HG03045 (cell line): ENCODE data around the gene GMEB2.
"Not testable (repeated sequence)": the region's sequence is repeated elsewhere in the genome, so short reads cannot be mapped to it uniquely, and the experiment has no call there.

Experiments
- ATAC-seq: cut with Tn5 transposase; IDR thresholded peaks from one replicate; pipeline ENCODE4 v1.9.1; 2021; ENCODE audit warnings: mild to moderate bottlenecking, moderate library complexity; ENCODE audit not compliant: unreplicated experiment

The GMEB2 gene, protein sequence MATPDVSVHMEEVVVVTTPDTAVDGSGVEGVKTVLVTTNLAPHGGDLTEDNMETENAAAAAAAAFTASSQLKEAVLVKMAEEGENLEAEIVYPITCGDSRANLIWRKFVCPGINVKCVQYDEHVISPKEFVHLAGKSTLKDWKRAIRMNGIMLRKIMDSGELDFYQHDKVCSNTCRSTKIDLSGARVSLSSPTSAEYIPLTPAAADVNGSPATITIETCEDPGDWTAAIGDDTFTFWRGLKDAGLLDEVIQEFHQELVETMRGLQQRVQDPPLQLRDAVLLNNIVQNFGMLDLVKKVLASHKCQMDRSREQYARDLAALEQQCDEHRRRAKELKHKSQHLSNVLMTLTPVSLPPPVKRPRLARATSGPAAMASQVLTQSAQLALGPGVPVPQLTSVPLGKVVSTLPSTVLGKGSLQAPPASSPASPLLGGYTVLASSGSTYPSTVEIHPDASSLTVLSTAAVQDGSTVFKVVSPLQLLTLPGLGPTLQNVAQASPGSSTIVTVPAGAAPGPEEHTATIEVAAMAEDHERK

DNA sequence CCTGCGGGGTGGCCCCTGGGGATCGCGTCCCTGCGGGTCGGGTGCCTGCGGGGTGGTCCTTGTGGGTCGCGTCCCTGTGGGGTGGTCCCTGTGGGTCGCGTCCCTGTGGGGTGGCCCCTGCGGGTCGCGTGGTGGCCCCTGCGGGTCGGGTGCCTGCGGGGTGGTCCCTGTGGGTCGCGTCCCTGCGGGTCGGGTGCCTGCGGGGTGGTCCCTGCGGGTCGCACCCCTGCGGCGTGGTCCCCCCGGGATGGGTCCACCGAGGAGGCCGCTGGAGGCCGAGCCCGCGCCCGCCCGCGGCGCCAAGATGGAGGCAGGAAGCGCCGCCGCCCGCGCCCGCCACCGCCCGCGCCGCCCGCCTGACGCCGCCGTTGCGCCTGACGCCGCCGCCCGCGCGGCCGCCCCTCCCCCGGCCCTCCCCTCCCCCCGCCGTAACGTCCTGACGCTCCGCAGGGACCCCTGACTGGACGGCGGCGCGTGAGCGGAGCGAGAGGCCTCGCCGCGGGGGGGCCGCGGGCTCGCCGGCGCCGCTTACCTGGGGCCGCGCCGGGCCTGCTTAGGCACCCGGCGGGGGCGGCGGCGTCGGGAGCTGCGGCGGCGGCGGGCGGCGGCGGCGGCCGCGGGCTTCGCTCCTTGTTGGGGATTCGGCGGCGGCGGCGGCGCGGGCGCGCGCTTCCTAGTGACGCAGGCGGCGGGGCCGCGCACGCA is at the start of gene GMEB2:
Gene GMEB2 (minus strand): TSS at position 678 of the 705 bp plus-strand sequence. CDS start 7,704 bp downstream, outside the sequence.
- ATAC-seq: peak; percentile 46

DNA sequence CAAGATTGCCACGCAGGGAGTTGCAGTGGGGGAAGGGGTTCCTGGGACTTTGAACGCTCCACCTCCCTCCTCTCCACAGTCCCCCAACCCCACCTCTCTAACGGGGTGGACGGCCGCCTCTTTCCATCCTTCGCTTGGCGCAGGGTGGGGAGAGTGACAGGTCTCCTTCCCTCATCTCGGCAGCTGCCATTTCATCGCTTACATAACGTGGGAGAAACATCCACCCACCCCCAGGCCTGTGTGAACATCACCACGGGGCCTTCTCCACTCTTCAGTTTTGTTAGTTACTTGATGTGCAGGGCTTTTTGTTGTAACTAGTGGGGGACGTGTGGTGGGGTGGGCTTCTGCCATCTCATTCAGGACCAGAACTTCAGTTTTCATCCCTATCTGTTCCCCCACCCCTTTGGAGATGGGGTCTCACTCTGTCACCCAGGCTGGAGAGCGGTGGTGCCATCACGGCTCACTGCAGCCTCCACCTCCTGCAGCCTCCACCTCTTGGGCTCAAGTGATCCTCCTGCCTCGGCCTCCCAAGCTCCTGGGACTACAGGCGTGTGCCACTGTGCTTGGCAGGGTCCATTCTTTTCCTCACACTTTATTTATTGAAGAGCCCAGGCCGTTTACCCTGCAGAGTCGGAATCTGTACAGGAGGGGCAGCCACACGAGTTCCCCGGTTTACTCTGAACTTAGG is 48.9 kb upstream of the GMEB2 start:
- ATAC-seq: no peak

DNA sequence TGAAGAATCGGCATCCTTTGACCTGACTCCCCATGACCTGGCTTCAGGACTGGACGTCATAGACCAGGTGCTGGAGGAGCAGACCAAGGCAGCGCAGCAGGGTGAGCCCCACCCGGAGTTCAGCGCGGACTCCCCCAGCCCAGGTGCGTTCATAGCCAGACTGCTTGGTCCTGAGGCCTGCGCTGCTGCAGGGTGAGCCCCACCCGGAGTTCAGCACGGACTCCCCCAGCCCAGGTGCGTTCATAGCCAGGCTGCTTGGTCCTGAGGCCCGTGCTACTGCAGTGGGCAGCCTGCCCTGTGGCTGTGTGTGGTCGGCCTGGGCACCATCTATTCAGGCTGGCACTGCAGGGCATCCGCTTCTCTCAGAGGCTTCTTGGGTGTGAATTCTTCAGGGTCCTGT is 47.0 kb upstream of the GMEB2 start:
- no peak for ATAC-seq

DNA sequence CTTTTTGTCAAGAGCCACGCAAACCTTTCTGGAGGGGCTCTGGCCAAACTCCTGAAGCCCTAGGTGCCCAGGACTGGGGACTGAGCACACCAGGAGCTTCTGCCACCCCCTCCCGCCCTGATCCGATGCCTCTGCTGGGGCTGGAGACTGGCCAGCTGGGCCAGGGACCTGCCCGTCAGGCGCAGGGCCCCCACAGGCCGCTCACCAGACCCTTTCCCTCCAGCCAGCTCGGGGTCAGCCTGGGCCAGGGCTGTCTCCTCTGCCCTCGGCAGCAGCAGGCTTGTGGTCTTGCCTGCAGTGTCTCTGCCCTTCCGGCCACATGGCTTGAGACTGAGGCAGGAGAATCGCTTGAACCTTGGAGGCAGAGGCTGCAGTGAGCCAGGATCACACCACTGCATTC is 45.8 kb upstream of the GMEB2 start:
- ATAC-seq: no peak

DNA sequence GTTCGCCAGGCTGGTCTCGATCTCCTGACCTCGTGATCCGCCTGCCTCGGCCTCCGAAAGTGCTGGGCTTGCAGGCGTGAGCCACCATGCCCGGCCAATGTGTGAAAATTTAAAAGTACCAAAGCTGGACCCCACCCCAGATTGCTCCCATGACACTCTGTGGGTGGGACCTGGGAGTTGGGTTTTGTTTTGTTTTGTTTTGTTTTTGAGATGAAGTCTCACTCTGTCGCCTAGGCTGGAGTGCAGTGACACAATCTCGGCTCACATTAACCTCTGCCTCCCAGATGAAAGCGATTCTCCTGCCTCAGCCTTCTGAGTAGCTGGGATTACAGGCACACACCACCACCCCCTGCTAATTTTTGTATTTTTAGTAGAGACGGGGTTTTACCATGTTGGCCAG is 44.8 kb upstream of the GMEB2 start:
- ATAC-seq: not testable (repeated sequence)

DNA sequence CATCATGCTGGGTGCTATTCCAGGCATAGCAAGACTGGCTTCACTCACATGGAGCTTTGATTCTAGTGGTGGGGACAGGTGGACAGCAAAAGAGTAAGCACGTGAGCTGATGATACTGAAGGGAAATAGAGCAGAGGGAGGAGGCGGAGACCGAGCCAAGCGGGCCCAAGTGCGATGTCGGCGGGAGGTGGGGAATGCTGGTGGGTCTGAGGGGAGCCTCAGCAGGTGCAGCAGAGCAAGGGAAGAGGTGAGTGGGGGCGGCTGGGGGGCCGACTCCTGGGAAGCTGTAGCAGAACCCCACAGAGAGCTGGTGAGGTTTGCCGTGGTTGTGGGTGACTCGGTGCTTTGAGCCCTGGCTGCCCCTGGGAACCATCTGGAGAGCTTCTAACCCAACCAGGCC is 41.5 kb upstream of the GMEB2 start:
- ATAC-seq: no peak

DNA sequence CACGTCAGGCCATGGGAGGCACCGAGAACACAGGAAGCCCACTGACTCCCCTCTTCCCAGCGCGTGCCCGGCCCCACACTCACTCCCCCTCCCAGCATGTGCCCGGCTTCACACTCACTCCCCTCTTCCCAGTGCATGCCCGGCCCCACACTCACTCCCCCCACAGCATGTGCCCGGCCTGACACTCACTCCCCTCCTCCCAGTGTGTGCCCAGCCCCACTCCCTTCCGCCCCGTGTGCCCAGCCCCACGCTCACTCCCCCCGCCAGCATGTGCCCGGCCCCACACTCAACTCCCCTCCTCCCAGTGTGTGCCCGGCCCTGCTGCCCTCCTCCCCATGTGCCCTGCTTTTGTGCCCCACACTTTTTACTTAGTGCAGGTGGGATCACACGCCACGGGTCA is 41.0 kb upstream of the GMEB2 start:
- no peak for ATAC-seq

DNA sequence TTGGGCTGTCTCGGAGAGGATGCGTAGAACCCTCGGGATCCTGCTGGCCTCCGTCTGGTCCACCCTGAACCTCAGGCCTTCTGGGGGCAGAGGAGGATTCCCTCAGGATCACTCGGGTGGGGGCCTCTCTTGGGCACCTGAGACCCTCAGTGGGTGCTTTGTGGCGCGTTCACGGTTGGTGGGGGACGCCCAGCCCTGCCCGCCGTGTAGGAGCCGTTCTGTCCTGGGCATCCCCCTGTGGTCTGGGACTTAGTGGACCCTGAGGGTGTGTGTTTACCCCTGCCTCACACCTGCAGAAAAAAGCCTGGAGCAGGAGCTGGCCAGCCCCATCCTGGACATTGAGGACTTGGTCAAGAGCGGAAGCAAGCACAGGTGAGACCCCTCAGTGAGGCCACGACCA is 38.8 kb upstream of the GMEB2 start:
- no peak for ATAC-seq

DNA sequence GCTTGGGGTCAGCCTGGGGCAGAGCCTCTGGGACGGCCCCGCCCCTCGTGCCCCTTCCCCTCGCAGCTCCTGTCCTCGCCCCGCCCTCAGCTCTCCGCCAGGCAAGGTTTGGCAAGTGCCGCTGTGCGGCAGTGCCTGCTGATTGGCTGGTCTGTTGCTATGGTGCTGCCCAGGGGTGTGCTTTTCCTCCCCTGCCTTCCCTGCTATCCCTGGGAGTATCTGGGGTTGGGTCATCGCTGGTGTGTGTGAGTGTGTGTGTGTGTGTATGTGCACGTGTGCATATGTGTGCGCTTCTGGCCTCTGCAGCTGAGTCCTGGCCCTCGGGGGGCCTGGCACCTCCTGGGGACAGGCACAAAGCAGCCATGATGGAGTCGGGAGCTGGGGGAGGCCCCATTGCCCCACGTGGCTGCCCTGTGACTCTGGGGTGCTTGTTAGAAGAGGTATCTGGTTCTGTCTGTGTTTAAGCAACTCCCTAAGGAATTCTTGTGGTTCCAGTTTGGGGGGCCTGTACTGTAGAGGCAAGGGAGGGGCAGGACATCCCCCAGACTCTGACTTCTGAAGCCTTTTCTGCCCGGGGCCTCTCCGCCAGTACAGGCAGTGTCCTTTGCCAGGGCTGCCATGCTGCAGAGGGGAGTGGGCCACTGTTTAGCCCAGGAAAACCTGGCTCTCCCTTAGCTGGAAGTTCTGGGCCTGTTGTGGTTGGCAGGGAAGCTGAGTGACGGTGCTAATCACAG is 38.1 kb upstream of the GMEB2 start:
- no peak for ATAC-seq

DNA sequence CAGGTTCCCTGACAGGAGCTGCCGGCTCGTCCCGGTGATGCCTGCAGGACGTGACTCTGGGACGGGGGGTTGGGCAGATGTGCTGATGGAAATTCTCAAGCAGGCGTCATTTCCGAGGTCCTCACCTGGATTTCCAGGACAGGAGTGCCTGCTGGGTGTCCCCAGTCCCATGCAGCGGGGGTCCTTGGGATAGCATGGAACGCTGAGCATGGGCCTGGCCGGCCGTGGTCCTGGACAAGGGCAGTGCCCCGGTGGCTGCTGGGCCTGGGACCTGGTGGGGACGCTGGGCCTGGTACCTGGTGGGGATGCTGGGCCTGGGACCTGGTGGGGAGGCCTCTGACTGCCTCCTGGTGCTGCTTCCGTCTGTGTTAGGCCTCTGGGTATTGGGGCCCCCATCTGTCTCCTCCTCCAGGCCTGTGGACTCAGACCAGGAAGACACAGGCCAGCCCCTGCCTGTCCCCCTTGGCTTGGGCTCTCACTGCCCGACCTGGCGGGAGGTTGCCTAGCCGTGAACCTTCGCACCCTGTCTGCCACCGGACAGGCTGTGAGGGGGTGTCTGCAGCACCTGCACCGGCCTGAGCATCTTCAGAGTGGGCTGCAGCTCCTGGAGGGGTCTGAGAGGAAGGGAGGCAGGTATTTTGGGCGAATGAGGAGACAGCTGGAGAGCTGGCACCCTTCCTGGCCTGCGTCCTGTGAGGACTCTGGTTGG is 37.4 kb upstream of the GMEB2 start:
- no peak for ATAC-seq

DNA sequence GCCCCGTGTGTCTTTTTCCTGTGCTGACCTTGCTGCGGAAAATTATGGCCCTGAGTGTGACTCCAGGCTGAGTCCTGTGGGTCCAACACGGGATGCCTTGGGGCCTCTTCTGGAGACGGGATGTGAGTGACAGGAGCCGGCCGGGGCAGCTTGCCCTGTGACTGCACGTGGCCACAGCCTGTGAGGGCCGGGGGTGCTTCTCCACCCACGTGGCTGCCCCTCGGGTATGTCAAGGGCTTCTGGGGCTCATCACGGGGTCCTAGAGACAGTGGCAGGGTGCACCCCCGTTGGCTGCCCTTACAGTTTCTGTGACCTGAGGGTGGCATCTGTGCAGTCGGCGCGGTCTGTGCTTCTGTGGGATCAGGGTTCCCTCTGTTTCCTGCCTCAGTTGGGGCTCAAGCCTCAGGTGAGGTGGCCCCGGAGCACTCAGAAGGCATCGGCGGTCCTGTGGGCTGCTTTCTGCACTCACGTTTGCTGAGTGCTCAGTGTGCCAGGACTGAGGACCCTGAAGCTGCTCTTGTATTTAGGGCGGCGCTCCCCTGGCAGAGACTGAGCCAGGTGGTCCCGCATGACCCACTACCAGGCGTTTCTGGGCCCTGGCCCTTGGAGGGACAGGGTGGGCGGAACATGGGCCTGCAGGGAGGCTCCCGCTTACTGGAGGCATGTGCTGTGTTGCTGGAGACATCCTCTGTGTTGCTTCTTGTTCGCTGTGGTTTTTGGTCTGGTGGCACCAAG is 36.6 kb upstream of the GMEB2 start:
- no peak for ATAC-seq

DNA sequence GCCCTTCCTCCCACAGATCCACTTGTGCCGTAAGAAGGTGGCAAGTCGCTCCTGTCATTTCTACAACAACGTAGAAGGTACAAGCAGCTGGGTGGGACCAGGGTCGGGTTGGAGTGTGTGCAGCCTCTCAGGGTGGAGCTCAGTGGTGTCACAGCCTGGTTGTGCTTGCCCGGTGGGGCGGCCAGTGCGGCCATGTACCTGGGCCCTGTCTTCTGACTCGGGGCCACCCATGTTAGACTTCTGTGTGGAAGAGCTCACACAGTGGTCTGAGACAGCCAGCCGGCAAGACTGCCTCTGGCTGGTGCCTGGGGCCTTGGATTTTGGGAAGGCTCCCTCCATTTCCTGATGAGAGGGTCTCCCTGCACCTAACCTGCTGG is 35.9 kb upstream of the GMEB2 start:
- ATAC-seq: no peak

DNA sequence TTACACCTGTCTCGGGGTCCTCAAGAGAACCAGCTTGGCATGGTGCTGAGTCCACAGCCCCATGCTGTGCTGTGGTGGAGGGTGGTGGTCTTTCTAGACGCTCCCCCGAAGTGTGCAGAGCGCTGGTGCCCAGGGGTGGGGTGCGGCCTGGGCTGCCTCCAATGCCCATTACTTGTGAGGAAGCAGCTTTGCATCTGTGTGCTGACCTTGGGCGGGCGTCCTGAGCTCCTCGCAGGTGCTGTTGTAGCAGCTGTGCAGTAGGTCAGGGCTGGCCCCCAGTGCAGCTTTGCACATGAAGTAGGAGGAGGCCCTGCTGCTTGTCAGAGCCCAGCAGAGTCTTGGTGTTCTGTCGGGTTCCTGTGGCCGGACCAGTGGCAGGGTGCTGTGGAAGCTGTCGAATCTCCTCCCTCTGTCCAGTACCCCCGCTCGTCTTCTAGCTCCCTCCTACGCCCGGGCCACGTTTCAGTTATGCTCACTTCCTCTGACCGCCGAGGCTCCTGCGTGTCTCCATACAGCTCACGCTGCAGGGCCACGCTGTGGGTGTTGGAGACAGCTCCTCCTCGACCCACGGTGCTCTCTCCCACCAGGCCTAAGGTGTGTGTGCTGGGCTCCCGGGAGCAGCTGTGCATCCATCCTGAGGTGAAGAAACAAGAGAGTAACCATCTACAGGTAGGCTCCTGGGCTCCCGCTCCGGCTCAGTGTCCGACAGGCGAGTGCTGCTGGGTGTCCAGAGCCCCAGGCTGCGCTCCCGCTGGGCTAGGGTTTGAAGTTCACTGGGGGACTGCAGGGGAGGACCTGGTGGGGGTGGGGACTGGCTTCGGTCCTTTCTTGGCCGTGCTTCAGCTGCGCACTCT is 35.3 kb upstream of the GMEB2 start:
- ATAC-seq: no peak

DNA sequence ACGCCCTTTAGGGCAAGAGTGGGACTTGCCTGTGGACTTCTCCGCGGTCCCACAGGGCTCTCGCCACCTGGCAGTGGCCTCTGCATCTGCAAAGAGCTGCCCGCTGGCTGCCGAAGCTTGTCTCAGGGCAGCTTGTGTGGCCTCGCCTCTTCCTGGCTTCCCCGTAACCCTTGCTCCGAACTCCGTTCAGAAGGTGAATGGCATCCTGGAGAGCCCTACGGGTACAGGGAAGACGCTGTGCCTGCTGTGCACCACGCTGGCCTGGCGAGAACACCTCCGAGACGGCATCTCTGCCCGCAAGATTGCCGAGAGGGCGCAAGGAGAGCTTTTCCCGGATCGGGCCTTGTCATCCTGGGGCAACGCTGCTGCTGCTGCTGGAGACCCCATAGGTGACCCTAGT is 34.2 kb upstream of the GMEB2 start:
- ATAC-seq: no peak

DNA sequence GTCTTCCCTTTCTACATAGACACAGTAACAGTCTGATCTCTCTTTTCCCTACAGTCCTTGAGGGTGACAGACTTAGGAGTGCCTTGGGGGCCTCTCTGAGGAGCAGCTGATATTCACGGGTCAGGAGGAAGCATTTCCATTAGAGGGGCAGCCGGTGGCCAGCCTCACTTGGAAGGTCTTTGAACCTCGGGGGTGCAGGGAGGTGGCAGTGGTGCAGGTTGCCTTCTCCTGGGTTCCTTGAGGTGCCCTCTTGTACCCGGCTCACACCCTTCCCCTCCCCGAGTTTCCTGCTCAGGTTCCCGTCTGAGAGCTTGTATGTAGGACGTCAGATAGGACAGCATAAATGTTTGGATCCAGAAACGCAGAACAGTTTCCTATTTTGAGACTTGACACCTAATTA is 33.7 kb upstream of the GMEB2 start:
- no peak for ATAC-seq

DNA sequence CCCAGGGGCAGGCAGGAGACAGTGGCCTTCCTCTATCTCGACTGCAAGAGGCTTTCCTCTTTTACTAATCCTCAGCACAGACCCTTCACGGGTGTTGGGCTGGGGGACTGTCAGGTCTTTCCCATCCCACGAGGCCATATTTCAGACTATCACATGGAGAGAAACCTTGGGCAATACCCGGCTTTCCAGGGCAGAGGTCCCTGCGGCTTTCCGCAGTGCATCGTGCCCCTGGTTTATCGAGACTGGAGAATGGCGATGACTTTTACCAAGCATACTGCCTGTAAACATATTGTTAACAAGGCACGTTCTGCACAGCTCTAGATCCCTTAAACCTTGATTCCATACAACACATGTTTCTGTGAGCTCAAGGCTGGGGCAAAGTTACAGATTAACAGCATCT is 33.3 kb upstream of the GMEB2 start:
- not testable (repeated sequence) for ATAC-seq

DNA sequence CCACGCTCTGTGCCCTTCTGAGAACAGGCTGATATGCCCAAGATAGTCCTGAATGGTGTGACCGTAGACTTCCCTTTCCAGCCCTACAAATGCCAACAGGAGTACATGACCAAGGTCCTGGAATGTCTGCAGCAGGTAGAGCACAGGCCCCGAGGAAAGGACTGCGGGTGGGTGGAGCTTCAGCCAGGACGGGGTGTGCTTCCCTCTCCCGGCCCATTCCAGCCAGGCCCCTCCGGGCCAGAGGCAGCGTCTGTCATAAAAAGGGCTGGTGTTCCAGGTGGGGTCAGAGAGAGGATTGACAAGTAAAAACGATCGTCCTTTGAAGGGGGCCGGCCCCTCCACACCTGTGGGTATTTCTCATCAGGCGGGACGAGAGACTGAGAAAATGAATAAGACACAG is 32.5 kb upstream of the GMEB2 start:
- ATAC-seq: no peak

DNA sequence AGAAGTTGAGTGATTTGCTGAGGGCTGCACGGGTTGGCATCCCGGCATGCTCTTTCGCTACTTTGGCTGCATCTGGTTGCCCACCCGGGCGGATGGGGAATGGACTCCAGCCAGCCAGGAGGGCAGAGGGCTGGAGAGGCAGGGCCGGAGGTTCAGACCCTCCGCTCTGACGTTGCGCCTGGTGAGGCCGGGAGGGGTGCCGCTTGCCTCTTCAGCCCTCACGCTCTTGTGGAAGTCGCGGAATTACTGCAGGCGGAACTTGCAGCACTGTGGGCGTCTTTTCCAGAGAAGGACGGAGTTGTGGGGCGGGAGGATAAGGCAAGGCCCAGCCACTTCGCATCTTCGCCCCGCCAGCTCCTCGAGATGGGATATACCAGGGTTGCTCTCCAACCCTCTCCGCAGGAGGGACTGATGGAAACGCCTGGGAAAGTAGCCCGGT is 31.9 kb upstream of the GMEB2 start:
- peak; percentile 13 for ATAC-seq
